Measurements from ENCODE around the gene SHBG.

GRCh38 chr17:7667656-7668406 lies 37.9 kb downstream of the SHBG start:
- TF ChIP-seq CTCF (conservative IDR thresholded peaks at IDR 0.05 in 1 of 2, IDR thresholded peaks at IDR 0.05 in 1 of 2; ENCODE audit: low read depth in 1 of 2, low read length in 2 of 2) (no peak), EZH2 (IDR thresholded peaks at IDR 0.05; ENCODE audit: low read length, missing control alignments) (no peak)

All from fibroblast of lung (primary cell).